Forelimb muscle (tissue), 1 donor: Measurements from ENCODE around the gene CAPZB. TPM values are rescaled to one million over a fixed set of nuclear protein-coding genes. Genes with fewer than 3 reads are reported as not detected.

ENCODE experiments used
- DNase-seq: peaks from one replicate; pipeline ENCODE4 v3.0.0-alpha.2; 2013; ENCODE audit warnings: low read depth
- polyA plus RNA-seq: library from polyadenylated mRNA; unstranded; fragments of 120-200 nt; gene quantifications from one replicate; pipeline ENCODE4 v1.2.1, GENCODE V29; 2013; ENCODE audit not compliant: insufficient read length

CAPZB gene
- polyA plus RNA-seq, 1 donor = 245 TPM

- no peak for DNase-seq
These were observed 155.7 kb downstream of the CAPZB start for GRCh38 chr1:19329611-19330010.

GRCh38 chr1:19329188-19329587 lies 156.2 kb downstream of the CAPZB start:
- no peak for DNase-seq

GRCh38 chr1:19328486-19328885 lies 156.9 kb downstream of the CAPZB start:
- no peak for DNase-seq

GRCh38 chr1:19327736-19328135 lies 157.6 kb downstream of the CAPZB start:
- DNase-seq = no peak

GRCh38 chr1:19327301-19327700 lies 158.0 kb downstream of the CAPZB start:
- no peak for DNase-seq

- no peak for DNase-seq
These were observed 158.6 kb downstream of the CAPZB start for GRCh38 chr1:19326748-19327065.

GRCh38 chr1:19325958-19326747 lies 159.2 kb downstream of the CAPZB start:
- DNase-seq = no peak

GRCh38 chr1:19325368-19325957 lies 159.9 kb downstream of the CAPZB start:
- DNase-seq = no peak

GRCh38 chr1:19324665-19324990 lies 160.7 kb downstream of the CAPZB start:
- no peak for DNase-seq

GRCh38 chr1:19323987-19324664 lies 161.2 kb downstream of the CAPZB start:
- DNase-seq = no peak

GRCh38 chr1:19322481-19322880 lies 162.9 kb downstream of the CAPZB start:
- no peak for DNase-seq

- DNase-seq = no peak
These were observed 164.3 kb downstream of the CAPZB start for GRCh38 chr1:19321071-19321470.

GRCh38 chr1:19319196-19319595 lies 166.1 kb downstream of the CAPZB start:
- DNase-seq = no peak

GRCh38 chr1:19317126-19317910 lies 168.0 kb downstream of the CAPZB start:
- DNase-seq = no peak

- DNase-seq = no peak
These were observed 169.8 kb downstream of the CAPZB start for GRCh38 chr1:19315378-19316198.

GRCh38 chr1:19313961-19314882 lies 171.1 kb downstream of the CAPZB start:
- DNase-seq = no peak

- DNase-seq = no peak
These were observed 171.7 kb downstream of the CAPZB start for GRCh38 chr1:19313636-19313959.

GRCh38 chr1:19312782-19313635 lies 172.3 kb downstream of the CAPZB start:
- no peak for DNase-seq

- DNase-seq = peak; percentile 81
These were observed 173.2 kb downstream of the CAPZB start, which contains the start of the genes AKR7A2 and SLC66A1 for GRCh38 chr1:19311931-19312781. AKR7A2 (minus strand) TSS chr1:19312144; CDS start chr1:19312124, 20 bp downstream. SLC66A1 (plus strand) TSS chr1:19312326; CDS start chr1:19317678, 5,352 bp downstream.
